Calu3 (cell line): ENCODE data around the gene ZC3H18. TPM values are rescaled to one million over a fixed set of nuclear protein-coding genes. Genes with fewer than 3 reads are reported as not detected.

Source experiments
- BruUV-seq: library from RNA; stranded (reverse); fragments of 400-500 nt; replicated peaks from 2 replicates; lab custom pipeline; 2021; lab: Mats Ljungman, UMichigan
- CTCF ChIA-PET: fragments of 300-600 bp; sonication (Branson Sonifier 250); formaldehyde crosslinking; loops from one replicate; lab custom pipeline; 2022; ENCODE audit warnings: antibody characterized with exemption; lab: Charles Lee
- DNase-seq: peaks from one replicate; pipeline ENCODE4 v3.0.0; 2022
- H3K27ac Mint-ChIP-seq: one replicate; pipeline ENCODE4 v1.8.0; 2022; ENCODE audit warnings: mixed read lengths; ENCODE audit not compliant: unreplicated experiment
- H3K27me3 Mint-ChIP-seq: one replicate; pipeline ENCODE4 v1.8.0; 2022; ENCODE audit warnings: mixed read lengths; ENCODE audit not compliant: unreplicated experiment
- H3K36me3 Mint-ChIP-seq: one replicate; pipeline ENCODE4 v1.8.0; 2022; ENCODE audit warnings: mild to moderate bottlenecking, moderate library complexity, mixed read lengths; ENCODE audit not compliant: insufficient read depth, unreplicated experiment
- H3K4me1 Mint-ChIP-seq: one replicate; pipeline ENCODE4 v1.8.0; 2022; ENCODE audit warnings: mild to moderate bottlenecking, low read depth, mixed read lengths; ENCODE audit not compliant: unreplicated experiment
- H3K4me3 Mint-ChIP-seq: one replicate; pipeline ENCODE4 v1.8.0; 2022; ENCODE audit warnings: mild to moderate bottlenecking, low read depth, moderate library complexity, mixed read lengths; ENCODE audit not compliant: unreplicated experiment
- H3K9me3 Mint-ChIP-seq: one replicate; pipeline ENCODE4 v1.8.0; 2022; ENCODE audit warnings: low read depth, mixed read lengths; ENCODE audit not compliant: unreplicated experiment
- intact Hi-C: fragments of 100-400 bp; cut with micrococcal nuclease; formaldehyde crosslinking; loops from one replicate; pipeline ENCODE4 v1.10.0; 2022; ENCODE audit not compliant: unreplicated experiment
- total RNA-seq: library from RNA; stranded (reverse); gene quantifications from 2 replicates; pipeline ENCODE4 v1.2.3, GENCODE V29; 2022
- TF ChIP-seq, protein P1 (sequence below): fragments of 200-600 bp; IDR thresholded peaks from one replicate; pipeline ENCODE4 v1.8.0; 2022; ENCODE audit warnings: antibody characterized with exemption; ENCODE audit not compliant: unreplicated experiment

Gene ZC3H18
- total RNA-seq, 1 experiment from 2014 or later: 85.7 TPM

DNA sequence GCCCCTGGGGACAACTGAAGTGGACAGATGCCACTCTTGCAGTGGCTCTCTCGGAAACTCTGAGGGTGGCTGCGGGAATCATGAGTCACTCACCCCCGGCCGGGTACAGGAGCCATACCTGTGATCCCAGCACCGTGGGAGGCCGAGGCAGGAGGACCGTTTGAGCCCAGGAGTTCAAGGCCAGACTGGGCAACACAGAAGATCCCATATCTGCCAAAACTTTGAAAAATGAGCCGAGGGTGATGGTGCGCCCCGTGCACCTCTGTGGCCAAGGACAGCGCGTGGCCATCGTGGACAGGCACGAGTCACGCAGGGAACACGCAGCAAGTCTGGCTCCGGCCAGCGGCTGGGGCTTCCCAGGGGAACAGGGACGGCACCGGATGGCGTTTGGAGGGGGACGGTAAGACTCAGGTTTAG lies 41.3 kb upstream of the ZC3H18 start:
- H3K4me1 Mint-ChIP-seq: no peaks in the 10 kb centered on the region
- no peaks in the 10 kb centered on the region for H3K36me3 Mint-ChIP-seq
- intact Hi-C loops: no loop called here
- TF ChIP-seq, protein P1, sequence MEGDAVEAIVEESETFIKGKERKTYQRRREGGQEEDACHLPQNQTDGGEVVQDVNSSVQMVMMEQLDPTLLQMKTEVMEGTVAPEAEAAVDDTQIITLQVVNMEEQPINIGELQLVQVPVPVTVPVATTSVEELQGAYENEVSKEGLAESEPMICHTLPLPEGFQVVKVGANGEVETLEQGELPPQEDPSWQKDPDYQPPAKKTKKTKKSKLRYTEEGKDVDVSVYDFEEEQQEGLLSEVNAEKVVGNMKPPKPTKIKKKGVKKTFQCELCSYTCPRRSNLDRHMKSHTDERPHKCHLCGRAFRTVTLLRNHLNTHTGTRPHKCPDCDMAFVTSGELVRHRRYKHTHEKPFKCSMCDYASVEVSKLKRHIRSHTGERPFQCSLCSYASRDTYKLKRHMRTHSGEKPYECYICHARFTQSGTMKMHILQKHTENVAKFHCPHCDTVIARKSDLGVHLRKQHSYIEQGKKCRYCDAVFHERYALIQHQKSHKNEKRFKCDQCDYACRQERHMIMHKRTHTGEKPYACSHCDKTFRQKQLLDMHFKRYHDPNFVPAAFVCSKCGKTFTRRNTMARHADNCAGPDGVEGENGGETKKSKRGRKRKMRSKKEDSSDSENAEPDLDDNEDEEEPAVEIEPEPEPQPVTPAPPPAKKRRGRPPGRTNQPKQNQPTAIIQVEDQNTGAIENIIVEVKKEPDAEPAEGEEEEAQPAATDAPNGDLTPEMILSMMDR: no peak
- DNase-seq: no peak
- H3K27ac Mint-ChIP-seq: no peak overlapping the region
- no peaks in the 10 kb centered on the region for H3K9me3 Mint-ChIP-seq
- CTCF ChIA-PET: interaction anchor here (0.5 kb wide), 1 partner anchor 753 kb away, joined by 3 read pairs; no protein-coding TSS in a partner anchor
- no peak overlapping the region for H3K4me3 Mint-ChIP-seq
- BruUV-seq: no TSS peak
- H3K27me3 Mint-ChIP-seq: no peaks in the 10 kb centered on the region

DNA sequence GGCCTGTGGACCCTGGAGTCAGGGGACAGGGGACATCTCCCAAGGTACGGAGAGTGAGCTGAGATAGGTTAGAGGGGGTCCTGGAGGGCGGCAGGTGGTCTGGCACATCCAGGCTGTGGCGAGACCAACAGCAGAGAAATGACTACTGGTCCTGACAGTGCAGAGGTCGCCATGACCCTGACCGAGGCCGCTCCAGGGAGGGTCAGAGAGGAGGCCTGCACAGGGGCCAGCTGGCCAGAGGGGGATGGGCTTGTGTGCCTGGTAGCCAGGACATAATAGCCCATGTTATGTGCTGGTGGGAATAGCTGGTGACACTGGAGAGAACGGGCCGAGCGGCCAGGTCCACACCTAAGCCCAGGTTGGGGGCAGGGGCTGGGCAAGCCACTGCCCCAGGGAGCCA lies 40.6 kb upstream of the ZC3H18 start:
- BruUV-seq: no TSS peak
- no peak for DNase-seq
- TF ChIP-seq, protein P1: no peak
- CTCF ChIA-PET: interaction anchor here (0.5 kb wide), 1 partner anchor 753 kb away, joined by 3 read pairs; no protein-coding TSS in a partner anchor
- Mint-ChIP-seq H3K36me3 (no peaks in the 10 kb centered on the region), H3K27ac (no peak overlapping the region), H3K4me1 (no peaks in the 10 kb centered on the region), H3K27me3 (no peaks in the 10 kb centered on the region), H3K4me3 (no peak overlapping the region), H3K9me3 (no peaks in the 10 kb centered on the region)
- intact Hi-C loops: no loop called here

DNA sequence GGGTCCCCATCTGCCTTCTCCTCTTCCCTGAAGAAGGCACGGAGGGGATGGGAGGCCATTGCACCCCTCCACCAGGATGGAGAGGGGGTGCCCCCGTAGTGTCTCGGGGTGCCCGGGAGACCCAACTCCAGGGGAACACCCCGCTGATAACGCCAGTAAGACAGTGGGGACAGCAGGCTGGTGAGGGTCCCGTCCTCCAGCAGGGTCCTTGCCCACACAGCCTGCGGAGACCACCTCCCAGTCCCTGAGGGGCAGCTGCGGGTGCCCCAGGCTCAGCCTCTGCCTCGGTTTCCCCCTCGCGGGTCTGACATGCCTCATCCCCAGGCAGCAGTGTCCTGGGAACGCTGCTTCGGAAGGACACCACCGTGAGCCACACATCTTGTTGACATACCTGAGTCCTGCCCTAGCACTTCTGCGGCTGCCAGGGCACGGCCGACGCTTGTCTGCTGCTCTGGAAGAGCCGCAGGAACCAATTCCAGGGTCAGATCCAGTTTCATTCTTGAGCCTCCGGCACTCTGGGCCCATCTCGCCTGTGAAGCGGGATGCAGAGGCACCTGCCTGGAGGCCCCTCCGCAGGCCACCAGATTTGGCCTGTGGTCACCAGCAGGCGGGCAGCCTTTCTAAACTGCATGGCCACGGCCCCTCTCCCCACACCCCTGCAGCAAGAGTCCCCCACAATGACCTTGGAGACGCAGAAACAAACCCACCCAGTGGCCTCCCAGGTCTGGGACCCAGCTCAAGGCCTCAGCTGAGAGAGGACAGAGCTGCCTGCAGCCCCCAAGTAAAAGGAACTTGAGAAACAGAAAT lies 39.9 kb upstream of the ZC3H18 start:
- no peak overlapping the region for H3K4me3 Mint-ChIP-seq
- TF ChIP-seq, protein P1: no peak

DNA sequence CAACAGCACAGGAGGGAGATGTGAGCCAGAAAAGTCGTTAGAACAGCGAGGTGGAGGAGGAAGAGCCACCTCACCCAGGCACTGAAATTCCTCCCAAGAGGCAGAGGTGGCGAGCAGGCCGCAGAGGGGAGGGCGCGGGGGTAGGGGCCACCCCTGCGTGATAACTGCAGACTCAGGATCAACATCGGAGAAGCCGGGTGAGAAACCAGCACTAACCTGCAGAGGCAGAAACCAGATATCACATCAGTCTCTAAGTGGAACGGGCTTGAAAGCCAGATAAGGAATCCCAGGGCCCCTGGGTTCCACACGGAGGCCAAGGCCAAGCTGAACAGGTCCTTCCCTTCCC lies 39.4 kb upstream of the ZC3H18 start:
- TF ChIP-seq, protein P1: no peak
- BruUV-seq: no TSS peak
- no peaks in the 10 kb centered on the region for H3K9me3 Mint-ChIP-seq
- no peaks in the 10 kb centered on the region for H3K36me3 Mint-ChIP-seq
- H3K27ac Mint-ChIP-seq: no peak overlapping the region
- intact Hi-C loops: no loop called here
- no peak overlapping the region for H3K4me3 Mint-ChIP-seq
- CTCF ChIA-PET: no interaction called here
- no peaks in the 10 kb centered on the region for H3K27me3 Mint-ChIP-seq
- DNase-seq: no peak
- H3K4me1 Mint-ChIP-seq: no peaks in the 10 kb centered on the region

More for the DNA sequence above, 39.9 kb upstream of the ZC3H18 start:
- no TSS peak for BruUV-seq
- Mint-ChIP-seq H3K27me3 (no peaks in the 10 kb centered on the region), H3K4me1 (no peaks in the 10 kb centered on the region), H3K27ac (no peak overlapping the region), H3K9me3 (no peaks in the 10 kb centered on the region), H3K36me3 (no peaks in the 10 kb centered on the region)
- intact Hi-C loops: no loop called here
- CTCF ChIA-PET: no interaction called here
- no peak for DNase-seq
